ENCODE measurements around the gene AHSG.

DNA sequence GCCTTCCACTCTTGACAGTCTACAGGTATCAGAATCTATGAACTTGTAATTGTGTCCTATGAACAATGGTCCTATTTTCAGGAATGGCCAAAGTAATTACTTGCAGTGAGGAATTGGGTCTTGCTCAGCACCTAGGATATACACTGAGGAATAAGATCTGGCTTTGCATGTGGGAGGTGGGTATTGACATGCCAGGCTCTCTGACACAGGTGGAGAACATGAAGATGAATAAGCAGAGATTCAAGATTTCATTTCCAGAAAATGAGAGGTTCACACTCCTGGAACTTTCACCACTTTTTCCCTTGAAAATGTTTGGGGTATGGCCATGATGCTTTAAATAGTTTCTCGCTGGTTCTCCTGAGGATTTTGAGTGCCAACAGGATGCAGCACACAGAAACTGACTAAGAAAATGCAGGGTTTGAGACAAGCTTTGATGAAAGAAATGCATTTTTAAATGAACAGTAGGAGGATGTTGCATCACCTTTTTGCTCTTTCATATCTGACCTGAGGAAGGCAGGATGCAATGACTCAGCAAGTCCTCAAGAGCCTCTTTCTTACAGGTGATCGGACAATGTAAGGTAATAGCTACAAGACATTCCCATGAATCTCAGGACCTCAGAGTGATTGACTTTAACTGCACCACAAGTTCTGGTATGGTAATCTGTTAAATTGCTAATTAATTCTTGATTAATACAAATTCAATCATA is 56.7 kb downstream of the AHSG start:
- TF ChIP-seq, protein P1, sequence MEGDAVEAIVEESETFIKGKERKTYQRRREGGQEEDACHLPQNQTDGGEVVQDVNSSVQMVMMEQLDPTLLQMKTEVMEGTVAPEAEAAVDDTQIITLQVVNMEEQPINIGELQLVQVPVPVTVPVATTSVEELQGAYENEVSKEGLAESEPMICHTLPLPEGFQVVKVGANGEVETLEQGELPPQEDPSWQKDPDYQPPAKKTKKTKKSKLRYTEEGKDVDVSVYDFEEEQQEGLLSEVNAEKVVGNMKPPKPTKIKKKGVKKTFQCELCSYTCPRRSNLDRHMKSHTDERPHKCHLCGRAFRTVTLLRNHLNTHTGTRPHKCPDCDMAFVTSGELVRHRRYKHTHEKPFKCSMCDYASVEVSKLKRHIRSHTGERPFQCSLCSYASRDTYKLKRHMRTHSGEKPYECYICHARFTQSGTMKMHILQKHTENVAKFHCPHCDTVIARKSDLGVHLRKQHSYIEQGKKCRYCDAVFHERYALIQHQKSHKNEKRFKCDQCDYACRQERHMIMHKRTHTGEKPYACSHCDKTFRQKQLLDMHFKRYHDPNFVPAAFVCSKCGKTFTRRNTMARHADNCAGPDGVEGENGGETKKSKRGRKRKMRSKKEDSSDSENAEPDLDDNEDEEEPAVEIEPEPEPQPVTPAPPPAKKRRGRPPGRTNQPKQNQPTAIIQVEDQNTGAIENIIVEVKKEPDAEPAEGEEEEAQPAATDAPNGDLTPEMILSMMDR (conservative IDR thresholded peaks at IDR 0.05; ENCODE audit: low read depth, low read length) = no peak
- TF ChIP-seq EZH2 (IDR thresholded peaks at IDR 0.05; ENCODE audit: low read length, unreplicated experiment) = no peak
